Measurements from ENCODE around the gene SCGN.

DNA sequence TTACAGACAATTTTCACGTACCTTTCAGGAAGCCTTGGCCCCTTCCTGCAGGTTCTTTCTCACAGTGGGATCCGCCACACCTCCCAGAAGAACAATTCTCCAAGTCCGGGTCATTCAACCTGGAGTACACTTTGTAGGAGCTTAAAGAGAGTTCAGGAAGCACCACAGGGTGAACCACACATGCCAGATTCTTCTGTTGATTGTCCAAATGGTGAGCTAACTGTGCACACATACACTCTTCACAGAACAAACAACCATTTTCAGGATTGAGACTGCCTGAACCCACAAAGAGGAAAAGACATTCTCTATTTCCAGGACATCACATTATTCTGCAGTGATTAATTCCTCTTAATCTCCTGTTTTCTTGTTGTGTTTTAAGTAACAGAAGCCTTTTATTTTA, 51.0 kb downstream of the SCGN start:
- TF ChIP-seq POLR2A (IDR thresholded peaks at IDR 0.05; ENCODE audit: low read length) = no peak
- TF ChIP-seq GATA1 (IDR thresholded peaks at IDR 0.05; ENCODE audit: low read depth, low read length) = no peak
